Mammary epithelial cell (primary cell): ENCODE measurements around the gene FGF4.

Source experiments
- EZH2 ChIP-seq: IDR thresholded peaks from 2 replicates; pipeline ENCODE4 v1.6.1; 2012; ENCODE audit warnings: low read length, inconsistent platforms, borderline replicate concordance
- TF ChIP-seq, protein P1 (sequence below), 2 donors: IDR thresholded peaks in 1 of 2; conservative IDR thresholded peaks in 1 of 2; 2 replicates each; pipeline ENCODE4 v1.5.1; 2011 to 2012; ENCODE audit warnings: inconsistent platforms in 2 of 2, low read length in 2 of 2, mild to moderate bottlenecking in 2 of 2, control low read depth in 1 of 2, low read depth in 1 of 2; ENCODE audit not compliant: insufficient read depth in 1 of 2; ENCODE audit errors: extremely low read depth in 1 of 2

- TF ChIP-seq, protein P1, sequence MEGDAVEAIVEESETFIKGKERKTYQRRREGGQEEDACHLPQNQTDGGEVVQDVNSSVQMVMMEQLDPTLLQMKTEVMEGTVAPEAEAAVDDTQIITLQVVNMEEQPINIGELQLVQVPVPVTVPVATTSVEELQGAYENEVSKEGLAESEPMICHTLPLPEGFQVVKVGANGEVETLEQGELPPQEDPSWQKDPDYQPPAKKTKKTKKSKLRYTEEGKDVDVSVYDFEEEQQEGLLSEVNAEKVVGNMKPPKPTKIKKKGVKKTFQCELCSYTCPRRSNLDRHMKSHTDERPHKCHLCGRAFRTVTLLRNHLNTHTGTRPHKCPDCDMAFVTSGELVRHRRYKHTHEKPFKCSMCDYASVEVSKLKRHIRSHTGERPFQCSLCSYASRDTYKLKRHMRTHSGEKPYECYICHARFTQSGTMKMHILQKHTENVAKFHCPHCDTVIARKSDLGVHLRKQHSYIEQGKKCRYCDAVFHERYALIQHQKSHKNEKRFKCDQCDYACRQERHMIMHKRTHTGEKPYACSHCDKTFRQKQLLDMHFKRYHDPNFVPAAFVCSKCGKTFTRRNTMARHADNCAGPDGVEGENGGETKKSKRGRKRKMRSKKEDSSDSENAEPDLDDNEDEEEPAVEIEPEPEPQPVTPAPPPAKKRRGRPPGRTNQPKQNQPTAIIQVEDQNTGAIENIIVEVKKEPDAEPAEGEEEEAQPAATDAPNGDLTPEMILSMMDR (conservative IDR thresholded peaks at IDR 0.05 in 1 of 2, IDR thresholded peaks at IDR 0.05 in 1 of 2; ENCODE audit: extremely low read depth in 1 of 2, insufficient read depth in 1 of 2, low read depth in 1 of 2, low read length in 2 of 2), result no peak
- no peak for TF ChIP-seq EZH2
Measured at GRCh38 chr11:69791276-69792180, 16.4 kb upstream of the FGF4 start.
